Measurements from ENCODE around the gene TRPV2.

TRPV2 gene

DNA sequence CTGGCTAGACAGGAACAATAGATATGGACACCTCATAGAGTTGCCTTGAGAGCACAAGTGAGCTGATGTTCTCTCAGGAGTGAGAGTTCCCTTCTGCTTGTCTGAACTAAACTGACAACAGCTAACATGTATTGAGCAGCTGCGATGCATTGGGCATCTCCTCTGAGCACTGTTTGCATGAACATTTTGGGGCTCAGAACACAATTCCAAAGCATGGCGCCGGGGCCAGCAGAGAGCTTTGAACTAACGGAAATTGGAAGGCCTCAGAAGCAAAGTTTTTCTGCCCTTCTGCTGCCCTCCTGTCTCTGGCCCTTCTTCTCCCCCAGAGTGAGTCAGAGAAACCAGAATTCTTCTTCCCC, 38.1 kb downstream of the TRPV2 start:
- DNase-seq (ENCODE audit: extremely low read depth in 1 of 2, low read depth in 1 of 2) = no peak

DNA sequence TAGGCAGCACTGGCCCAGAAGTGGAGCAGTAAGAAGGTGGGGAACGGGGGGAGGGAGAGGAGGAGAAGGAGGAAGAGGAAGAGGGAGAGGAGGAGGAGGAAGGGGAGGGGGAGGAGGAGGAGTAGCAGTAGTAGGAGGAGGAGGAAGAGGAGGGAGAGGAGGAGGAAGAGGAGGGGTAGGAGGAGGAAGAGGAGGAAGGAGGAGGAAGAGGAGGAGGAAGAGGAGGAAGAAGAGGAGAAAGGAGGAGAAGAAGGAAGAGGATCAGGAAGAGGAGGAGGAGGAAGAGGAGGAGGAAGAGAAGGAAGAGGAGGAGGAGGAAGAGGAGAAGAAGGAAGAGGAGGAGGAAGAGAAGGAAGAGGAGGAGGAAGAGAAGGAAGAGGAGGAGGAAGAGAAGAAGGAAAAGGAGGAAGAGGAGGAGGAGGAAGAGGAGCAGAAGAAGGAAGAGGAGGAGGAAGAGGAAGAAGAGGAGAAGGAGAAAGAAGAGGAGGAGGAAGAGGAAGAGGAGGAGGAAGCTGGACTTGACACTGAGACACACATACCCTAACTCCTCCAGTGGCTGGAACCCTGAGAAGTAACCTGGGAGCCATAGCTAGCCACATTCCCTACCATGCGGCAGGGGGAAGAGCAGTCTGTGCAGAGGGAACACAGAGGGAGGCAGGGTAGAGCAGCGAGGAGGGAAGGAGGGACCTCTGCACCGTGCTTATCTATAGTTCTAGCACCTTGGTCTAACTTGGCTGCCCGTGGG, 40.8 kb downstream of the TRPV2 start:
- DNase-seq (ENCODE audit: extremely low read depth in 1 of 2, low read depth in 1 of 2) = no peak

DNA sequence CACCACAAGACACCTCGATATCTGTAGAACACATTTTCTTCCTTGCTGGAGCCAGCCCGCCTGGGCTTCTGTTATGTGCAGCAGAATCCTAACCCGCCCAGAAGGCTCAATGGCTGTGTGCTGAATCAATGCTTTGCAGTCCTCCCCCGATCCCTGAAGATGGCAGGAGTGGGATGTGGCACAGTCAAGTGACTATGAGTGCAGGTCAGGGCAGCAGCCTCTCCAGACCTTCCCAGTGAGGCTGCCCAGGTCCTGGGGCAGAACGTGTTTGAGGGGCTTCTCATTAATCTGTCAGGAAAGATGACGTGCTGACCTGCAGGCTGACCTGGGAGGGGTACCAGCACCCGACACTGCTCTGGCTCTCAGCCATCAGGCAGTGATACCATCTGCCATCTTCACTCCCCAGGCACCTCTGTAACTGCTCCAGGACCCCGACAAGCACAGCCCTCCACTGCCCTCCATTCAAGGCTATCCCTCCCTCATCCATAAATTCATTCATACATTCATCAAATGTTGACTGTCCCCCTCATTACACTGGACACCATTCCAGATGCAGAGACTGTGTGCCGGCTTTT, 41.5 kb downstream of the TRPV2 start:
- DNase-seq (ENCODE audit: extremely low read depth in 1 of 2, low read depth in 1 of 2) = no peak

DNA sequence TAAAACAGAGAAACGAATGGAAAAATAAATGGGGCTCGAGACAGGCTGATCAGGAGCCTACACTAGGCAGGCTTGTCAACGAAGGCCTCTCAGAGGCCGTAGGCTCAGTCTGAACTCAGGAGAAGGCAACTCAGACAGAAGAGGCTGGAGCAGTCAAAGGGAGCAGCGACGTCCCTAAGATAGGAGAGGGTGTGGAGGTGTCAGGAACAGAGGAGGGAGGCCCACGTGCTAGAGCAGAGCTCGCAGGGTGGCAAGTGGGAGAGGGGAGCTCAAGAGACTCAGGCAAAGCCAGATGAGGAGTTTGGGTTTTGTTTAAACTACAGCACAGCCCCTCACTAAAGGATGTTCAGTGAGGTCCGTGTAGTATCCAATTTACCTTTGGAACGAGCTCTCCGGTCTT, 43.9 kb downstream of the TRPV2 start:
- DNase-seq (ENCODE audit: extremely low read depth in 1 of 2, low read depth in 1 of 2) = no peak

DNA sequence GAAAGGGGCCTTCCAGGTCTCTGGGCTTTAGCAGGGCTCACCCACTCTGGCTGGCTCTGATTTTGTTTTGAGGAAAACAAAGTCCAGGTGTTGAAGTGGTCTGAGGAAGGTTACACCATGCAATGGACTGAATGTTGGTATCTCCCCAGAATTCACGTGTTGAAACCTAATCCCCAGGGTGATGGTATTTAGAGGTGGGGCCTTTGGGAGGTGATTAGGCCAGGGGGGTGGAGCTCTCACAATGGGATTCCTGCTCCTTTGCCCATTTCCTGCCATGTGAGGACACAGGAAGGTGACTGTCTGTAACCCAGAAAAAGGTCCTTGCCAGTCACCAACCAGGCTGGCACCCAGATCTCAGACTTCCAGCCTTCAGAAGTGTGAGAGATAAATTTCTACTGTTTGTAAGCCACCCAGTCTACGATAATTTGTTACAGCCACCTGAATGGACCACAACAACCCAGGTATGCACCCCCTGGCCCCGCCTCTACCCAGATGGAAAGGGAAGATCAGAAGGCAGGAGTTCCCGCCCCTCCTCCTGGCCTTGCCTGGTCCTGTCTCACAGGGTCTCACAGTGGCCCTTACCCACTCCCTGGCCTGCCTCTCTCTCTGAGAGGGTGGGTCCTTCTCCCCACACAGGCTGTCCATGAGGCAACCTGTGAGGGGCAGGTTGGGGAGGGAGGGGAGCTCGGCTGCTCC, 44.6 kb downstream of the TRPV2 start:
- DNase-seq (ENCODE audit: extremely low read depth in 1 of 2, low read depth in 1 of 2) = no peak

DNA sequence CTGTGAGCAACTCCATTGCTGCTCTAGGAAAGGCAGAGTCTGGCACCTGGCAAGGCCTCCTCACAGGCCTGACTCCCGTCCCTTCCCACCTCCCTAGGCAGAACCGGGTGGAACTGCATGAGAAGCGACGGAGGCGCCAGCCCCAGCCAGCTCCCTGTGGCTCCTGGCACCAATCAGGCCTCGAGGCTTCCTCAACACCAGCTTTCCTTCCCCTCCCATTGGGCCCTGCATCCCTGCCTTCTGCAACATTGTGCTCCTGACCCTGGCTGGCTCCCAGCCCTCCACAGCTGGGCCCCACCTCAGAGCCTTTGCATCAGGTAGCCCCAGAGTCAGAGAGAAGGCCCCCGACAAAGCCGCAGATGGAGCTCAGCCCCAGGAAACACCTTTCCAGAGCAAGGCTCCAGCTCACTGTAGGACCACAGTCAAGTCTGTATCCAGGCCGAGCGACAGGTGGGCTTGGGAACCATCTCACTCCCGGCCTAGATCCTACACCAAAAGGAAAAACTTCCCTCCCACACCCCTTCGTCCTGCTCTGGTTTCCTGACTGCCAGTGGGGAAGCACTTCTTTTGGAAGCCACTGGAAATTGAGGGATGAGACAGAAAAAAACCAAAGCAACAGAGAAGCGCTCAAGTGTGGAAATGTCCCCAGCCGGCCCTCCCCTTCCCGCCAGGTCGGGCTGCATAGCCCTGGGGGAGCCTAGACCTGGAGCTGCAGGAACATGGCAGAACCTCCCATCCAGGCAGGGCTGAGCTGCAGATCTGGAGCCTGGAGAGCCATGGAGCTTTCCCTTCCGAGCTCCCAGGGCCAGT, 45.6 kb downstream of the TRPV2 start:
- DNase-seq (ENCODE audit: extremely low read depth in 1 of 2, low read depth in 1 of 2) = no peak

DNA sequence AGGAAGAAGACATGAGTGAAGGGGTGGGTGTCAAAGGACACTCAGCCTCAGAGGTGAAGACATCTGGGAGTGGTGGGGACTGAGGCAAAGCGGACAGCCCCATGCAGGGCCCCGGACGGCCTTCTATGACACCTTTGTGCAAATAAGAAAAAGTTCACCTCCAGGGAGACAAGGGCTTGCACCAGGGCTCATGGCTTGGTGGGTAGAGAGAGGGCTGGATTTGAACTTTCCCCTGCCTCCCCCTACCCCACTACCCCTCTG, 46.2 kb downstream of the TRPV2 start:
- DNase-seq (ENCODE audit: extremely low read depth in 1 of 2, low read depth in 1 of 2) = no peak

DNA sequence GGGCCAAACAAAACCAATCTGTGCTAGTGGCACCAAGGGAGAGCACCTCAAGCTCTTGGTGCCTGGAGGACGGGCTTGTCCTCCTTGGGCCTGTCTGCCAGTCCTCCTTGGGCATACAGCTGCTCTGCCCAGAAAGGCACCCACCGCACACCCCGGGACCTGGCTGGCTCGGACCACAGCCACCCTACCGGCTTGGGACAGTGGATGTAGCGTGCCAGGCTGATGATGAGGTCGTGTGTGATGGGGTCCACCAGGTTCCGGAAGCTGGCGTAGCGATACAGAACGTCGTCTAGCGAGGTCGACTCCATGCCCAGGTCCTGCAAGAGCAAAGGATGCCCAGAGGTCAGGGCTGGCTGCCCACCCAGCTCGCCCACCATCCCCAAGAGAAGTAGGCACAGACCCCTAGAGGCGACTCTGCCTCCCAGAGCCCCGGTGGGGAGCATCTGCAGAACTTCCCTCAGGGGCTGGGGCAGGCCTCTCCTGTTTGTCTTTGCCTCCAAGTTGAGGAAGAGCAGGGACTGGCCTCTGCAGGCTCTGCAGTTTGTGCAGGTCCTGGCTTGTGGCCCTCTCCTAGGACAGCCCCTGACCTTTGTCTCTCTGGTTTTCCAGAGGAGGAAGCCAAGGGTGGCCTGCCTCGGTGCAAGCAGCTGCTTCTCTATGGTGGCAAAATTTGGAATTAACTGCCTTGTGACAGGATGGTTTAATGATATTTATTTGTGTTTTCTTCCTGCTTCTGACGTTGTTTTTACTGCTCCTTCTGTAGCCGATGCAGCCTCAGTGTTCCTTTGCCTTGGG, 46.9 kb downstream of the TRPV2 start:
- no peak for DNase-seq (ENCODE audit: extremely low read depth in 1 of 2, low read depth in 1 of 2)

DNA sequence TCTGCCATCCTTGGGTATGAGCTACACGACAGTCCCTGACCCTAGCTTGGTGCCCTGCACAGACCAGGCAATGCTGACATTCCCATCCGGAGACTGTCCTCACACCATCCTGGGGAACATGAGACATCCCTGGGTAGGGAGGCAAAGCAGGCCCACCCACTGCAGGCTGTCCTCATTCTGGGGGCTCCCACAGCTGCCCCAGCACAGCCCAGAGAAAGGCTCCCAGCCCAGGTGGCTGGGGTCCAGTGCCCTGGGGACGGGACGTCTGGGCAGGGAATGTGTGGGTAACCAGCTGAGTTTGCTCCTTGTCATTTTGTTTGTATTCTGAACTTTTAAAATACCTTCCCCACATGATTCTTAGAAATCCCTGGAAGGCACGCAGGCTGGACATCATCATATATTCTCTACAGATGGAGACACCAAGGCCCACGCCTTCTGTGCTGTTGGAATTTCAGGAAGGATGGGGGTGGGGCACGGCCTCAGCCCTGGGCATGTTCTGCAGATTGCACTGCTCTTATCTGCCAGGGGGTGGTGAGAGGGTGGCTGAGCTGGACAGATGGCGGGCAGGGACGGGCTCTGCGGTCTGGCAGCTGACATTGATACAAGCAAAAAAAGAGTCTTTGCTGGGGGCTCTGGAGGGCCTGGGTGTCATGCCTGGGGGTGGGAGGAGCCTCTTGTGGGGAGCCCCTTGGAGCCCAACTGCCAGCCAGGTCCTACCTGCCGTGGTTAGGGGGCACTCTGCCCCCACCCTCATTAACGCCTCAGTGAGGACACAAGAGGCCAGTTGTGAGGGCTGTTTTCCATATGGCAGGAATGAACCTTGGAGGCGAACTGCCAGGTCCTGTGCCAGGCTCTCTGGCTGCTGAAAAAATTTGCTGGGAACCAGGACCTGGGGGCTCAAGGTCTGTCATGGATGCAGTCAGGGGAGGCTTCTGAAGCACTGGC, 48.3 kb downstream of the TRPV2 start:
- no peak for DNase-seq (ENCODE audit: extremely low read depth in 1 of 2, low read depth in 1 of 2)

DNA sequence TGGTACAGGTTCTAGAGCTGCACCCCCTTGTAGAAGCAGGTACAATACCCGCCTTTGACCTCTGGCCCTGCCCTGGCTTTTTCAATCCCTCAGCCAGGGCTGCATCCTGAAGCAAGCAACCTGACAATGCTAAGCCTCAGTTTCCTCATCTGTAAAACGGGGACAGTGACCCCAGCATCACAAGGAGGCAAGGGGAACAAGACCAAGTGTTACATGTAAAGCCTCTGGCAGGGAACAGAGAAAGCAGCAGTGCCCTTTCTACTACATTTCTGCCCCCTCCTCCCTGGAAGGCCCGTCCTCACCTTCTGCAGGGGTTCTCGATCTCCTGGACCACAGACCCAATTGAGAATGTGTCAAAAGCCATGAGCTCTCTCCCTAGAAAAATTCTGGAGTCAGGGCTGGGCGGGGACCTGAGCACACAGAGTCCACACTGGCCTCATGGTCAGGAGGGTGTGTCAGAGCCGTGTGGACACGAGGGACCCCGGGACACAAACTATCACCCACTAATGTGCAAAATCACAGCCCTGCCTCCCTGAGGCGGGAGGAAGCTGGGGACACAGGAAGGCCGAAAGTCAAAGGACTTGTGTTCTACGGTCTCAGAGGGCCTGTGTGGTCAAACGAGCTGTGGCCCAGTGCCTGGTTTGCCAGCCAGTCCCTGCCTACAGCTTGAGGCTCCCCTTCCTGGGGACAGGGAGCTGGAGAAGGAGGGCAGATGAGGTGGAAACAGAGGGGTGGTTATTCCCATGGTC, 49.1 kb downstream of the TRPV2 start:
- no peak for DNase-seq (ENCODE audit: extremely low read depth in 1 of 2, low read depth in 1 of 2)

DNA sequence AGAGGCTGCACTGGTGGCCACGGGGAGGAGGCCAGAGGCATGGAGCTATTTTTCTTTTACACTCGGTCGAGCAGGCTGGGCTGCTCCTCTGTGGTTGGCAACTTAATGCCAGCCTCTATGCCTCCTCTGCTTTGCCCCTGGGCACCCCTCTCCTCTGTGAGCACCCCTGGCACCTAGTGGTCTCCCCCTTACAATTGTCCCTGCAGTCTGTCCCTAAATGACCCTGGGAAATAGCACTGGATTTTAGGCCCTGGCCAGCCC, 49.6 kb downstream of the TRPV2 start:
- DNase-seq (ENCODE audit: extremely low read depth in 1 of 2, low read depth in 1 of 2) = no peak

DNA sequence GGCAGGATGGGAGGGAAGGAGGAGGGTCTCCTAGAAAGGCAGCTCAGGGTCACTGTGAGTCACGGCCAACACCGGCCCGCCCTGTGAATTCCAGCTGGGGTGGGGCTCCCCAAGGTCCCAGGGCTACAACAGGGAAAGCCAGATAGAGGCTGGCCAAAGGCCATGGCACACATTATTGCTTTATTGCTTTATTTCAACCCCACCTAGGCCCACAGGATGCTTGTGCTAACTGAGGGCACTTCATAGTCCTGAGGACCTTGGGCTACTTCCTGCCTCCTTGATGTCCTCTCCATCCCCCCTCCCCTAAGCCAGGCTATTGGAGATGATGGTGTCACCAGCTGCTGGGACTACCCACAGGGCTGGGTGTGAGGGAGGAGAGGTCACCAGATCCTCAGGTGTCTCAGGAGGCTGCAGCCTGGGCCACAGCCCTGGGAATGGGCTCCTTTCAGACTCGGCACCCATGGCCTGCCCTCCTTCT, 50.5 kb downstream of the TRPV2 start:
- no peak for DNase-seq (ENCODE audit: extremely low read depth in 1 of 2, low read depth in 1 of 2)

DNA sequence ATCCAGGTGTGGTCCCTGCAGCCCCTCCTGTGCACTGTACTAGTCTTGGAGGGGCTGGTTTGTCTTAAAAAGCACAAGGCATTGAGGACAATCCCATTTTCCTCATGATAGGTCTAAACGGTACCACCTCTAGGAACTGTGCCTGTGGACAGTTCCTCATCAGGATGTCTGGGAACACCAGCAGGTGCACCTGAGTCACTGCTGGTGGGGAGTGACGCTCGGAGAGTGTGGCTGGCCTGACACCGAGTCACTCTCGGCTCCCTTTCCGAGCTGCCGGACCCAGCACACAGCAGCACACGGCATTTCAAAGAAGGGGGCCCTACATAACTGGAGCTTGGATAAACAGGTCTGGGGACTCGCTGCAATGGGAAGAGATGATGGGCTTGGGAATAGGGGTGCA, 51.0 kb downstream of the TRPV2 start:
- DNase-seq (ENCODE audit: extremely low read depth in 1 of 2, low read depth in 1 of 2) = no peak

DNA sequence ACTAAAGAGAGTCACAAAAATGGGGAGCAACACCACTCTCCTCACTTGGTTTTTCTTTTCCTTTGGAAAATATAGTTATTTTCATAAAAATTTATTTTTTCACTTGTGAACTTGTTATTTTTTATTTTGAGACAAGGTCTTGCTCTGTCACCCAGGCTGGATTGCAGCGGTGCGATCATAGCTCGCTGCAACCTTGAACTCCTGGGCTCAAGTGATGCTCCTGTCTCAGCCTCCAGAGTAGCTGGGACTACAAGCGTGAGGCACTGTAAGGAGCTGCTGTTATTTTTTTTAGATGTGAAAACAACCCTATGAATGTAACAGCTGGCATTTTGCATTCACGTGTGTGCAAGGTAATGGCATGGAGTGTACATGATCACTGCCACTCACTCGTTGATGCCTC, 51.7 kb downstream of the TRPV2 start:
- no peak for DNase-seq (ENCODE audit: extremely low read depth in 1 of 2, low read depth in 1 of 2)

DNA sequence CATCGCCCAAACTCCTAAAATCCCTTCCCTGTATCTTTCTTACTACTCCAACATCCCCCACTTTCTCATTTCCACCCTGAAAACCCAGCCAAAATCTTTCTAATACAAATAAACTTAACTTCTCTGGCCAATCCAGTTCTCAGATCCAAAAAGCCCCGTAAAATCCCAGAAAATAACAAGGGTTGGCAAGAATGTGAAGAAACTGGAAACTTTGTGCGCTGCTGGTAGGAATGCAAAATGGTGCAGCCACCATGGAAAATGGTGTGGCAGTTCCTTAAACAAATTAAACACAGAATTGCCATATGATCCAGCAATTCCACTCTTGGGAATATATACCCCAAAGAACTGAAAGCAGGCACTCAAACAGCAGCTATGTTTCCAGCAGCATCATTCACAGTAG, 52.5 kb downstream of the TRPV2 start:
- DNase-seq (ENCODE audit: extremely low read depth in 1 of 2, low read depth in 1 of 2) = no peak

DNA sequence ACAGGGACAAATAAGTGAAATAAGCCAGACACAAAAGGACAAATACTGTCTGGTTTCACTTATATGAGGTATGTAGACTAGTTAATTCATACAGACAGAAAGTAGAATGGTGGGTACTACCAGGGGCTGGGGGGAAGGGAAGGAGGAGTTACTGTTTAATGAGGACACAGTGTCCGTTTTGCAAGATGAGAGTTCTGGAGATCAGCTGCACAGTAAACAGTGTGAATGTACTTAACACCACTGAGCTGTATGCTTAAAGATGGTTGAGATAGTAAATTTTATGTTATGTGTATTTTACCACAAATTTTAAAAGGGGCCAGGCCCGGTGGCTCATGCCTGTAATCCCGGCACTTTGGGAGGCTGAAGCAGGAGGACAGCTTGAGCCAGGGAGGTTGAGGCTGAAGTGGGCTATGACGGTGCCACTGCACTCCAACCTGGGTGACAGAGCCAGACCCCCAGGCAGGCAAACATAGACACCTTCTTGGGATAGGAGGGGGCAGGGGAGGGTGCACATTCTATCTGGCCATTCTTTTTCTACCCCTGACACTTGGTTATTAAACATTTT, 53.1 kb downstream of the TRPV2 start:
- DNase-seq (ENCODE audit: extremely low read depth in 1 of 2, low read depth in 1 of 2) = no peak

DNA sequence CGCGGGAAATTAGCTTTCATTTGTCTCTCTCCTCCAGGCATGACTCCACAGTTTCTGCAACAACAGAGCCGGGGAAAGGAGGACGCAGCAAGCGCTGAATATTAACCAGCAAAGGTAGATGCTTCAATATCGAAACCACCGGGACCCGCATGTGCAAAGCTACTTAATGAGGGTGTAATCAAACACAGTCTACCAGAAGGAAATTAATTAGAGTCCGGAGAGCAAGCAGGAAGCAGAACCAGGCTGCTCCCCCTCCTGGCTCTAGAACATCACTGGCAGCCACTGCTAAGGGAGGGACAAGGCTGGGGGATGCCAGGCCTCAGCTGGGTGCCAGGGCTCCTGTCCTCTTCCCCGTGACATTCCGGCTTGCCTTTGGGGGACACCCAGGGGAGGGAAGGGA, 54.9 kb downstream of the TRPV2 start:
- DNase-seq (ENCODE audit: extremely low read depth in 1 of 2, low read depth in 1 of 2) = no peak

DNA sequence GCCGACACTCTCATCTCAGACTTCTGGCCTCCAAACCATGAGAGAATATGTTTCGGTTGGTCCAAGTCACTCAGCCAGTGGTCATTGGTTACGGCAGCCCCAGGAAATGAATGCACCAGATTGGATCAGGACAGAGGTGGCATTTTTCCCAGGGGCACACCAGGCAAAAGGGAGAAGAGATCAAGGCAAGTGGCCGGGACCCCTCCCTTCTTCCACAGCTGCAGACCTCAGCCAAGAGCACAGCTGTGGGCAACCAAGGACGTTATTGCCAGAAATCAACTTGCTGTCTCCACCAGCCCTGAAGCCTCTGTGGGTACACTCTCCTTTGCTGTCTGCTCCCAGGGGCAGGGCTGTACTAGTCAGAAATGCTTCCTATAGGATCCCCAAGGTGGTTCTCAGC, 55.9 kb downstream of the TRPV2 start:
- DNase-seq (ENCODE audit: extremely low read depth in 1 of 2, low read depth in 1 of 2) = no peak

DNA sequence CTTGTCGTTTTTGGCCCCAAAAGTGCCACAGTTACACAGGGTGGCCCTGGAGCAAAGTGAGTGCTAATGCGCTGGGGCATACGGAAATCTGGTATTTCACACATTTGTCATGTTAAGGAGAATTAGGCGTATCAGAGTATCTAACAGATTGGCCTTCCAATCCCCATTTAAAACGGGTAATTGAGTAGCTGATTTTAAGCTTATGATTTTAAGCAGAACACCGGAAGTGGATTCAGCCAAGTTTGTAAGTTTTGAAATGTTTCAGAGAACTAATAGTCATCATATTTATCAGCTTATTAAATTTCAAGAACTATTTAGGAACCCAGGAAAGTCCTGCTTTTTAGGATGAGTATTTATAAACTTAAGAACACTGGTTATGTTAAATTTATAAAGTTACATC, 57.2 kb downstream of the TRPV2 start:
- DNase-seq (ENCODE audit: extremely low read depth in 1 of 2, low read depth in 1 of 2) = no peak
